Activated CD8-positive, alpha-beta memory T cell treated with anti-CD3 and anti-CD28 coated beads, Interleukin-2, amount 50 U/mL, for 4 hours (primary cell): ENCODE results near the gene ADAMTS10.
"Not testable (repeated sequence)": the region's sequence is repeated elsewhere in the genome, so short reads cannot be mapped to it uniquely, and the experiment has no call there.

Experiments used
- DNase-seq: peaks from one replicate; pipeline ENCODE4 v3.0.0-alpha.2; 2020

Gene ADAMTS10

GRCh38 chr19:8553729-8554128 lies 56.8 kb downstream of the ADAMTS10 start:
- not testable (repeated sequence) for DNase-seq

DNA sequence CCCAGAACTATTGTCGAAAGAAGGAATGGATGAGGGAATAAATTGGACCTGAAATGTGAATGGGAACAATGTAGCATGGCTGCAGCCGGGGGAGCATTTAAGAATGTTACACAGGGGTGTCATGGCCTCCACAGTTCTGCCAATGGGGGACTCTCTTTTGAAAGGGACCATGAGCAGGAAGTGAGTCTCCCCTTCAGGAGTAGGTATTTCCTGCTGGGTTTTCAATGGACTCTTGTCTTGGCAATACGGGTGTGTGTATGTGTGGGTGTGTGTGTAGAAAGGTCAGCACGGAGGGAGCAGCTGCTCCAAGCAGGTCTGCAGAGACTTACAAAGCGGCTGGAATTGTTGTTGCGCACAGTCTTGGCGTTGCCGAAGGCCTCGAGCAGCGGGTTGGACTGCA lies 57.7 kb downstream of the ADAMTS10 start:
- no peak for DNase-seq

GRCh38 chr19:8550070-8550469 lies 60.4 kb downstream of the ADAMTS10 start:
- no peak for DNase-seq

DNA sequence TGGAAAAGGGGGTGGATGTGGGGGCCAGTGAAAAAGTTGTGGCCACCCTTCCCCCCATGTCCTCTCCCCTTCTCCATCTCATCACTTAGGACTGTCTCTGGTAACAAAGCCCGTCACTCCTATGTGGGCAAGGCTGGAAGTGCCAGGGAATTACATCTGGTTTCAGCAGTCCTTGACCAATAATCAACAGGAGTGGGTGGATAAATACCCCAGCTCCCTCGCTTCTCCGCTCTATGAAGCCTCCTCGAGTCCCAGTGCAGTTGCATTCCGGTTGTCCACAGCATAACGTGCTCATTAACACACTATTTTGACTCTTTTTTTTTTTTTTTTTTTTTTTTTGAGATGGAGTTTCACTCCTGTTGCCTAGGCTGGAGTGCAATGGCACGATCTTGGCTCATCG lies 64.8 kb downstream of the ADAMTS10 start:
- DNase-seq = no peak

GRCh38 chr19:8544168-8544567 lies 66.3 kb downstream of the ADAMTS10 start:
- DNase-seq = no peak

DNA sequence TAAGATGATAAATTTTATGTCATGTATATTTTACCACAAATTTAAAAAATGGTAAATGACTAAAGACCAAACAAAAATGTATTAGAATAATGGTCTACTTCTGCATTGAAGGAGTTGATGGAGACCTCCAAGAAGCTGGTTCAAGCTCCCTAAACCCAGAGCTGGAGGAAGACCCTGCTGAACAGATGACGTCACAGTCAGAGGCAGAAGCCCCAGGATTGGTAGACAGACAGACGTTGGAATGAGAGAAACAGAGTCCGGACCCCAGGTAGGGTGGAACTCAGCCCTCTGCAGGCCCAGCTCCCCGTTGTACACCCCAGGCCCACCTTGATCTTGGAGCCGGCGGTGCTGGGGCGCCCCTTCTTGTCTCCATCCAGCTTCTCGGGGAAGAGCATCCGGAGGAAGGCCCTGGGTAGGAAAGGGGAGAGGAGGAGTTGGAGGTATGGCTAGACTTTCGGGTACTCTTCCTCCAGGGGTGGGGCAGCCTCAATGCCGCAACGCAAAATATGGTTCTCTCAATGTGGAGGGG lies 70.8 kb downstream of the ADAMTS10 start:
- DNase-seq = no peak

DNA sequence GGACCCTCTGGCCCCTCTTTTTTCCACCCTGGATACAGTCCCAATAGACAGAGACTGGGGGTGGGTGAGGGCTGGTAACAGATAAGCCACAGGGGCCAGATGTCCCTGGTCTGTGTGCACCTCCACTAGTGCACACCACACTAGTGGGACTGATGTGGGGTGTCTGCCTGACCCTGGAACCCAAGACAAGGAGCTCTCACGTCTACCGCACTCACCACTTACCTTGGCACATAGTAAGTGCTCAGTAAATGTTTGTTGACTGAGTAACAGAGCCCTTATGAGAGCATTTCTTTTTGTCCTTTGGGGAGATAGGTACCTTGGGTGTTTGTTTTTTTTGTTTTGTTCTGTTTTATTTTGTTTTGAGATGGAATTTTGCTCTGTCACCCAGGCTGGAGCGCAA lies 73.4 kb downstream of the ADAMTS10 start:
- no peak for DNase-seq

DNA sequence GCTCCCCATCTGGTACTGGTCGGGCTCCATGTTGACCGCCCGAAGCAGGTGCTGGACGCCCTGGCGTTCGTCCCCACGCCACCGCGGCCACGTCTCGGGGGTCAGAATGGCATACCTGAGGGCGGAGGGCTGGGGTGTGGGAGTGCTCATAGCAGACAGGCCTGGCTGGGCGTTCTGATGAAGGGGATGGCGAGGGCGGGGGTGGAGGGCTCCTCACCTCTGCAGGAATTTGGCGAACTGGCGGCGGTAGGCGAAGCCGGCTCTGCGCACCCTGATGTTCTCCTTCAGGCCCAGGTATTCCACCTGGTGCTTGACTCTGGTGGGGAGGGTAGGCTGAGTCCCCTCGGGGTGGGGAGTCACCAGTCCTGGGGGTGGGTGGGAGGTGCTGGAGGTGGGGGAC lies 74.2 kb downstream of the ADAMTS10 start:
- no peak for DNase-seq

GRCh38 chr19:8532225-8532624 lies 78.3 kb downstream of the ADAMTS10 start:
- no peak for DNase-seq

DNA sequence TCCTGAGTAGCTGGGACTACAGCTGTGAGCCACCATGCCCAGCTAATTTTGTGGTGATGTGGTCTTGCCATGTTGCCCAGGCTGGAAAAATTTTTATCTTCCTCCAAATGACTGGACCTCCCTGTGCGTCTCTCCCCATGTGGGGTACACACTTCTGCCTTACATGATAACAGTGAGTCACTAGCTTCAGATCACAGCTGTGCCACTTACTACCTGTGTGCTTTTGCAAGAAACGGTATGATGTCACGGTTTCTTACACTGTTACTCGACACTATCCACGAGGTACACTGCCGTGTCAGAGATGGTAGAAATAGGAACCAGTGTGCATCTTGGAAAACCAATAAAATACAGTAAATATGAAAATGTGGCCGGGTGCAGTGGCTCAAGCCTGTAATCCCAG lies 79.0 kb downstream of the ADAMTS10 start:
- DNase-seq = no peak
